ENCODE data around the gene GRIK4.
"Not testable (repeated sequence)": the region's sequence is repeated elsewhere in the genome, so short reads cannot be mapped to it uniquely, and the experiment has no call there.

GRIK4 gene

GRCh38 chr11:120752668-120753067 is 241.1 kb downstream of the GRIK4 start:
- no peaks in the 10 kb centered on the region for H3K9me3 ChIP-seq (ENCODE audit: control insufficient read depth, insufficient read depth, low read length)
- H3K79me2 ChIP-seq (ENCODE audit: control insufficient read depth, low read length) = no peaks in the 10 kb centered on the region
- H3K4me2 ChIP-seq (ENCODE audit: low read length) = no peak overlapping the region
- H3K9me2 ChIP-seq (replicated peaks; ENCODE audit: control insufficient read depth, low read length) = no peaks in the 10 kb centered on the region
- H3K4me1 ChIP-seq (ENCODE audit: control insufficient read depth, low read length) = no peaks in the 10 kb centered on the region
- H3K36me3 ChIP-seq (ENCODE audit: control insufficient read depth, low read length) = no peaks in the 10 kb centered on the region
- peaks cover 5% of the 10 kb centered on the region; the same call in 1 of the 2 replicates for H3K27me3 ChIP-seq (ENCODE audit: control insufficient read depth, low read length)
- TF ChIP-seq CTCF (IDR thresholded peaks at IDR 0.05; ENCODE audit: low read depth, low read length, poor library complexity, severe bottlenecking) = no peak
- no peak overlapping the region for H3K4me3 ChIP-seq (ENCODE audit: low read length)
- no peaks in the 10 kb centered on the region for H4K20me1 ChIP-seq (ENCODE audit: control insufficient read depth, insufficient read depth, low read depth, low read length)
- no peak overlapping the region for H3K27ac ChIP-seq (ENCODE audit: low read depth, low read length)
- H3F3A ChIP-seq (ENCODE audit: control insufficient read depth, insufficient read depth) = no peaks in the 10 kb centered on the region

GRCh38 chr11:120756931-120757330 is 245.4 kb downstream of the GRIK4 start:
- H3K27me3 ChIP-seq (ENCODE audit: control insufficient read depth, low read length) = peaks cover 5% of the 10 kb centered on the region
- no peaks in the 10 kb centered on the region for H3F3A ChIP-seq (ENCODE audit: control insufficient read depth, insufficient read depth)
- no peaks in the 10 kb centered on the region for H4K20me1 ChIP-seq (ENCODE audit: control insufficient read depth, insufficient read depth, low read depth, low read length)
- no peak overlapping the region for H3K4me2 ChIP-seq (ENCODE audit: low read length)
- no peaks in the 10 kb centered on the region for H3K36me3 ChIP-seq (ENCODE audit: control insufficient read depth, low read length)
- H3K9me2 ChIP-seq (replicated peaks; ENCODE audit: control insufficient read depth, low read length) = no peaks in the 10 kb centered on the region
- no peaks in the 10 kb centered on the region for H3K4me1 ChIP-seq (ENCODE audit: control insufficient read depth, low read length)
- no peak overlapping the region for H3K4me3 ChIP-seq (ENCODE audit: low read length)
- H3K79me2 ChIP-seq (ENCODE audit: control insufficient read depth, low read length) = no peaks in the 10 kb centered on the region
- H3K27ac ChIP-seq (ENCODE audit: low read depth, low read length) = no peak overlapping the region
- TF ChIP-seq CTCF (IDR thresholded peaks at IDR 0.05; ENCODE audit: low read depth, low read length, poor library complexity, severe bottlenecking) (no peak), EZH2phosphoT487 (IDR thresholded peaks at IDR 0.05; ENCODE audit: borderline replicate concordance, low read length) (no peak)
- no peaks in the 10 kb centered on the region for H3K9me3 ChIP-seq (ENCODE audit: control insufficient read depth, insufficient read depth, low read length)

- H3K4me1 ChIP-seq (ENCODE audit: control insufficient read depth, low read length) = no peaks in the 10 kb centered on the region
Observed at GRCh38 chr11:120759046-120759445, 247.5 kb downstream of the GRIK4 start.

GRCh38 chr11:120765710-120766109 is 254.2 kb downstream of the GRIK4 start:
- H3K4me1 ChIP-seq (ENCODE audit: control insufficient read depth, low read length); H3K9me3 ChIP-seq (ENCODE audit: control insufficient read depth, insufficient read depth, low read length); H3F3A ChIP-seq (ENCODE audit: control insufficient read depth, insufficient read depth); H3K9me2 ChIP-seq (replicated peaks; ENCODE audit: control insufficient read depth, low read length); H3K36me3 ChIP-seq (ENCODE audit: control insufficient read depth, low read length); H3K27me3 ChIP-seq (ENCODE audit: control insufficient read depth, low read length); H3K4me2 ChIP-seq (ENCODE audit: low read length); H3K4me3 ChIP-seq (ENCODE audit: low read length); H3K79me2 ChIP-seq (ENCODE audit: control insufficient read depth, low read length); H3K27ac ChIP-seq (ENCODE audit: low read depth, low read length); H4K20me1 ChIP-seq (ENCODE audit: control insufficient read depth, insufficient read depth, low read depth, low read length): not testable (repeated sequence)

More at GRCh38 chr11:120759046-120759445, 247.5 kb downstream of the GRIK4 start:
- no peaks in the 10 kb centered on the region for H3K9me2 ChIP-seq (replicated peaks; ENCODE audit: control insufficient read depth, low read length)
- peaks cover 5% of the 10 kb centered on the region for H3K27me3 ChIP-seq (ENCODE audit: control insufficient read depth, low read length)
- no peak overlapping the region for H3K27ac ChIP-seq (ENCODE audit: low read depth, low read length)
- TF ChIP-seq EZH2phosphoT487 (IDR thresholded peaks at IDR 0.05; ENCODE audit: borderline replicate concordance, low read length) (no peak), CTCF (IDR thresholded peaks at IDR 0.05; ENCODE audit: low read depth, low read length, poor library complexity, severe bottlenecking) (no peak)
- H3K79me2 ChIP-seq (ENCODE audit: control insufficient read depth, low read length) = no peaks in the 10 kb centered on the region
- H3K36me3 ChIP-seq (ENCODE audit: control insufficient read depth, low read length) = no peaks in the 10 kb centered on the region
- no peak overlapping the region for H3K4me3 ChIP-seq (ENCODE audit: low read length)
- H3K9me3 ChIP-seq (ENCODE audit: control insufficient read depth, insufficient read depth, low read length) = no peaks in the 10 kb centered on the region
- H4K20me1 ChIP-seq (ENCODE audit: control insufficient read depth, insufficient read depth, low read depth, low read length) = no peaks in the 10 kb centered on the region
- no peaks in the 10 kb centered on the region for H3F3A ChIP-seq (ENCODE audit: control insufficient read depth, insufficient read depth)
- no peak overlapping the region for H3K4me2 ChIP-seq (ENCODE audit: low read length)

All from DOHH2 (cell line).